Measurements from ENCODE around the gene UBE2U.
"Not testable (repeated sequence)": the region's sequence is repeated elsewhere in the genome, so short reads cannot be mapped to it uniquely, and the experiment has no call there.

The UBE2U gene

DNA sequence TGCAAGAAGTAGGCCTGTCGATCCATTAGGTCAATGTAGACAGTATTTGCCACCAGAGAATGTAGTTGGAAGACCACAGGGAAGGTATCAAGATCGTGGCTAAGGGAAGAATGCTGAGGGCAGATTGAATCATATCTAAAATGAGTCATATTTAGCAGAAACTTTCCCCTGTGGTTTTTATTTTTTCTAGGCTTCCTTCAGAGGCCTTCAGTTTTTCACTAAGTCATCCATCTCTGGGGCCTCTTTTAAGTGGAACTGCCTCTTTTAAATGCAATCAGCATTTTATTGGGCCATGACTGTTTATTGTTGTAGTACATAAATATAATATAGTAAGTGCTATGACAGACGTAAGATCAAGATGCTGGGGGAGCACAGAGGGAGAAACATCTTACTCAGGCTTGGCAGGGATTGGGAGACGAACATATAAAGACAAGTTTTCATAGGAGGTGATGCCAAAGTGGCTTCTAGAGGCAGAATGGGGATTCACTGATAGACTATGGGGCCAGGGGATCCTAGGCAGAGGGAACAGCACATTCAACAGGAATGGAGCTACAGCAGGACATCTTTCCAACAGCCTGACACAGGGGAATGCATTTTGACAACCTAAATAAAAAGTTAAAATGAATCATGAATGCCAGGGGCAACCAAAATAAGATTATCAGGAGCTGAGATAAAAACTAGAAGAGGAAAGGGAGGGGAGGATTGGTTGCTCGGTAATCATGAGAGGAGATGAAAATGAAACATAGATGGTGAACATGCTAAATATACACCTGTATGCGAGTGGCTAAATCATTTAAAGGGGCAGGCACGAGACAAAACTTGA, 20.1 kb downstream of the UBE2U start:
- peak overlapping the region; percentile 24 for H3K4me2 ChIP-seq (ENCODE audit: low read length)
- no peaks in the 10 kb centered on the region for H3K36me3 ChIP-seq (ENCODE audit: insufficient read depth, low read length)
- no peaks in the 10 kb centered on the region for H3K9me3 ChIP-seq (replicated peaks; ENCODE audit: low read length)
- no peak overlapping the region for H3K4me3 ChIP-seq (ENCODE audit: low read length)
- H3K4me1 ChIP-seq (ENCODE audit: control insufficient read depth, insufficient read depth, low read length), result peaks cover 26% of the 10 kb centered on the region
- H3K9ac ChIP-seq (ENCODE audit: low read depth, low read length), result peak overlapping the region; percentile 34
- H3K27me3 ChIP-seq (ENCODE audit: control insufficient read depth, insufficient read depth, low read length), result no peaks in the 10 kb centered on the region

- H3K27me3 ChIP-seq (ENCODE audit: control insufficient read depth, insufficient read depth, low read length); H3K4me2 ChIP-seq (ENCODE audit: low read length); H3K36me3 ChIP-seq (ENCODE audit: insufficient read depth, low read length); H3K4me3 ChIP-seq (ENCODE audit: low read length); H3K9me3 ChIP-seq (replicated peaks; ENCODE audit: low read length): not testable (repeated sequence)
- Histone ChIP-seq H3K9ac (ENCODE audit: low read depth, low read length) (peak overlapping the region; percentile 34), H3K4me1 (ENCODE audit: control insufficient read depth, insufficient read depth, low read length) (peaks cover 29% of the 10 kb centered on the region)
Measured at GRCh38 chr1:64224236-64224635, 20.8 kb downstream of the UBE2U start.

DNA sequence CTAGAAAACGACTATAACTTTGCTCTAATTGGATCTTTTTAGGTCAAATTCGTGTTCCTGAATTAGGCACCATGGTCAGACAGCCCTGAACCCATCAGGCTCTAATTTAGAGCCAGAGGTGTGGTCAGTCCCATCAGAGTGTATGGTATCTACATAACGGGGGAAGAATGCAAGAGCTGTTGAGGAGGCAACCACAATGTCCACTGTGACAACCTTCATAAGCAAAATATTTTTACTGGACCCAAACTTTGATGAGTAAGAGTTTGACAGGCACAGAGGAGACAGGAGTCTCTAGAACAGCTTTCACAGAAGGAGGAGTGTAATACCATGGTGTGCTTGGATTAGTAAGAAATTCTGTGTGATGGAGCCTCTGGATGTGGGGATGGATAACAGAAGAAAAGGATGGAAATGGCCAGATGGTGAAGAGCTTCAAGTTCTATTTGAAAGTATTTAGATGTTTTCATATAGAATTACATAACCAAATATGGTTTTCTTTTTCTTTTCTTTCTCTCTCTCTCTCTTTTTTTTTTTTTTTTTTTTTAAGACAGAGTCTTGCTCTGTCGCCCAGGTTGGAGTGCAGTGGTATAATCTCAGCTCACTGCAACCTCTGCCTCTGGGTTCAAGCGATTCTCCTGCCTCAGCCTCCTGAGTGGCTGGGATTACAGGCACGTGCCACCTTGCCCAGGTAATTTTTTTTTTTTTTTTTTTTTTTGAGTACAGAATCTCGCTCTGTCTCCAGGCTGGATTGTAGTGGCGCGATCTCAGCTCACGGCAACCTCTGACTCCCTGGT, 24.9 kb downstream of the UBE2U start:
- Histone ChIP-seq H3K9me3 (replicated peaks; ENCODE audit: low read length) (peaks cover 4% of the 10 kb centered on the region), H3K9ac (ENCODE audit: low read depth, low read length) (peak overlapping the region; percentile 31), H3K36me3 (ENCODE audit: insufficient read depth, low read length) (no peaks in the 10 kb centered on the region), H3K4me2 (ENCODE audit: low read length) (peak overlapping the region; percentile 2), H3K27me3 (ENCODE audit: control insufficient read depth, insufficient read depth, low read length) (no peaks in the 10 kb centered on the region), H3K4me1 (ENCODE audit: control insufficient read depth, insufficient read depth, low read length) (peaks cover 21% of the 10 kb centered on the region), H3K4me3 (ENCODE audit: low read length) (no peak overlapping the region)

DNA sequence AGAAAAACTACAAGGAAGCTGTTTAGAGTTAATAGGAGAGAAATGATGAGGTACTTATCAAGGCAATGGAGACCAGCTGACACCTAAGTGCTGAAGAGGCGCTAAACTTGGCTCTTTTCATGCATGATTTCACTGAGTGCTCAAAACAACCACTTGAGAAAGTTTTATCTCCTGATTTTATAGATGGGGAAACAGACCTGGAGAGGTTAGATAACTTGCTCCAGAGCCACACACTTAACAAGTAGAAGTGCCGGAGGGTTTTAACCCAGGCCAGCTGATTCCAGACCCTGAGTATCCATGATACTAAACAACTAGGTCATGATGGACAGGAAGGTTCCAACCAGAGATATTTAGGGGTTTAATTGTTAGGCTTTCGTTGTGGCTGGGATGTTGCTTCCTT, 25.9 kb downstream of the UBE2U start:
- H3K36me3 ChIP-seq (ENCODE audit: insufficient read depth, low read length), result no peaks in the 10 kb centered on the region
- H3K4me3 ChIP-seq (ENCODE audit: low read length), result no peak overlapping the region
- no peaks in the 10 kb centered on the region for H3K27me3 ChIP-seq (ENCODE audit: control insufficient read depth, insufficient read depth, low read length)
- no peak overlapping the region for H3K4me2 ChIP-seq (ENCODE audit: low read length)
- H3K4me1 ChIP-seq (ENCODE audit: control insufficient read depth, insufficient read depth, low read length), result peaks cover 11% of the 10 kb centered on the region
- no peak overlapping the region for H3K9ac ChIP-seq (ENCODE audit: low read depth, low read length)
- peaks cover 4% of the 10 kb centered on the region for H3K9me3 ChIP-seq (replicated peaks; ENCODE audit: low read length)

- Histone ChIP-seq H3K36me3 (ENCODE audit: insufficient read depth, low read length) (no peaks in the 10 kb centered on the region), H3K9me3 (replicated peaks; ENCODE audit: low read length) (peaks cover 4% of the 10 kb centered on the region), H3K27me3 (ENCODE audit: control insufficient read depth, insufficient read depth, low read length) (no peaks in the 10 kb centered on the region), H3K4me3 (ENCODE audit: low read length) (no peak overlapping the region), H3K9ac (ENCODE audit: low read depth, low read length) (no peak overlapping the region), H3K4me2 (ENCODE audit: low read length) (no peak overlapping the region), H3K4me1 (ENCODE audit: control insufficient read depth, insufficient read depth, low read length) (peaks cover 11% of the 10 kb centered on the region)
Measured at GRCh38 chr1:64231153-64231552, 27.7 kb downstream of the UBE2U start.

DNA sequence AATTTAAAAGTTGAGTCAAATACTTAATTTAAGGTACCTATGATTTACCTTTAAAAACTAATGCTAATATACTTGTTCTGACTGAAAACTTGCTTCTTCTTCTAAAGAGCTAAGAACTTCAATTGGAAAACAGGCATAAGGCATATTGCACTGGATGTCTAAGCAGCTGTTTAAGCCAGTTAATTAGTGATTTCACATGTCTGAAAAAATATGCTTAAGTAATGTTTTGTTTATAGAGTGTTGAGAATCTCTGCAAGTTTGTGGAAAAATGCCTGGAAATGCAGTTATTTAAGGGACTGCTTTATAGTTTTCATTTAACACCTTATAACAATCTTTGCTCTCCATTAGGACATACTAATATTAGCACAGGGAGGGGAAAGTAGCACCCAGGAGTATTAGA, 28.2 kb downstream of the UBE2U start:
- Histone ChIP-seq H3K9ac (ENCODE audit: low read depth, low read length) (no peak overlapping the region), H3K4me2 (ENCODE audit: low read length) (no peak overlapping the region)

DNA sequence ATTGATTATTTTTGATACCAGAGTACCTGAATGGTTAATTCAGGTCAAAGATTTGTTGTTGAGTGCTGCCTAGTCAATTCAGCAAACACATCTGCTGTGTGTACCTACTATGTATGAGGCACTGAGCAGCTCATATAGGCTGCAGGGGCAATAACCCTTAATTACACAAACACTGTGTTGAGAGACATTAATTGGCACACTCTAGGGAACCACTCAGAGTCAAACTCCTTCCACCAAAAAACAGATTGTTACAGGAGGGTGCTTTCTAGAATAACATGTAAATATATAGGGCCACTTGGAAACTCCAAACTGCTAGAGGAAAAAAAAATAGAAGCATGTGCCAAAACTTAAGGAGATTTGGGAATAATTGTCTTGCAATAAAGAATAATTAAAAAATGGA, 31.3 kb downstream of the UBE2U start:
- Histone ChIP-seq H3K4me3 (ENCODE audit: low read length) (no peak overlapping the region), H3K36me3 (ENCODE audit: insufficient read depth, low read length) (no peaks in the 10 kb centered on the region), H3K9ac (ENCODE audit: low read depth, low read length) (no peak overlapping the region), H3K9me3 (replicated peaks; ENCODE audit: low read length) (peaks cover 4% of the 10 kb centered on the region), H3K4me2 (ENCODE audit: low read length) (no peak overlapping the region), H3K27me3 (ENCODE audit: control insufficient read depth, insufficient read depth, low read length) (no peaks in the 10 kb centered on the region), H3K4me1 (ENCODE audit: control insufficient read depth, insufficient read depth, low read length) (no peaks in the 10 kb centered on the region)

More for the DNA sequence above, 28.2 kb downstream of the UBE2U start:
- Histone ChIP-seq H3K4me3 (ENCODE audit: low read length) (no peak overlapping the region), H3K9me3 (replicated peaks; ENCODE audit: low read length) (peaks cover 4% of the 10 kb centered on the region), H3K36me3 (ENCODE audit: insufficient read depth, low read length) (no peaks in the 10 kb centered on the region), H3K4me1 (ENCODE audit: control insufficient read depth, insufficient read depth, low read length) (peaks cover 11% of the 10 kb centered on the region), H3K27me3 (ENCODE audit: control insufficient read depth, insufficient read depth, low read length) (no peaks in the 10 kb centered on the region)

DNA sequence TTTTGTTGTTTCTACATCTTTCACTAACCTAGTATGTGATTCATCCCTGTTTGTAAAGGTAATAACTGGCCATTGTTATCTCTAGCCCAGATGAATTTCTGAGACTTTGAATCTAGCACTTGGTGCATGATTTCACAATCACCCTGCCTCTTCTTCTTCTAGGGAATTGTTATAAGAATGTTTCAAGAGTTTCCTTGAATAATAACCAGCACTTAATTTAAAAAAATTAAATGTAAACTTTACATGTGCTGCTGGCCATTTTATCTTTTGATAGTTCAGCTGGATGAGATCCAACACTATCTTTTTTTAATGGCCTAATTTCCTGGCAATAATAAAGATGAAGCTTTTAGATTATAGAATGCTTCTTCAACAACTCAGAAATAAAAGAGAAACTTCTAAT, 31.8 kb downstream of the UBE2U start:
- Histone ChIP-seq H3K27me3 (ENCODE audit: control insufficient read depth, insufficient read depth, low read length) (no peaks in the 10 kb centered on the region), H3K4me2 (ENCODE audit: low read length) (no peak overlapping the region), H3K4me1 (ENCODE audit: control insufficient read depth, insufficient read depth, low read length) (no peaks in the 10 kb centered on the region), H3K36me3 (ENCODE audit: insufficient read depth, low read length) (no peaks in the 10 kb centered on the region), H3K9ac (ENCODE audit: low read depth, low read length) (no peak overlapping the region), H3K9me3 (replicated peaks; ENCODE audit: low read length) (peaks cover 4% of the 10 kb centered on the region), H3K4me3 (ENCODE audit: low read length) (no peak overlapping the region)

DNA sequence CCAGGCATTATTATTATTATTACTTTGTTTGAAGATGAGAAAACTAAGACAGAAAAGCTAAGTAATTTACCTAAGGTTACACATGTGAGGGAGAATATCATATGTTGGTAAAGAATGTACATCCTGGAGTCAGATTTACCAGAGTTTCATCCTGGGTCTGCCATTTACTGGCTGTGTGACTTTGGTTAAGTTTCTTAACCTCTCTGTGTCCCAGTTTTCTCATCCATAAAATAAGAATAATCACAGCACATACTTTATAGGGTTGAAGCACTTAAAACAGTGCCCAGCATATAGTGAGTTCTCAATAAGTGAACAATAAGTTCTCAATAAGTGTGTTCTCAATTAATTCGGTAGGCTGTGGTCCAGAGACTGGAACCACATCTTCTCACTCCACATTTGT, 32.5 kb downstream of the UBE2U start:
- no peaks in the 10 kb centered on the region for H3K27me3 ChIP-seq (ENCODE audit: control insufficient read depth, insufficient read depth, low read length)
- no peak overlapping the region for H3K9ac ChIP-seq (ENCODE audit: low read depth, low read length)
- no peak overlapping the region for H3K4me2 ChIP-seq (ENCODE audit: low read length)
- no peak overlapping the region for H3K4me3 ChIP-seq (ENCODE audit: low read length)
- no peaks in the 10 kb centered on the region for H3K36me3 ChIP-seq (ENCODE audit: insufficient read depth, low read length)
- no peaks in the 10 kb centered on the region for H3K4me1 ChIP-seq (ENCODE audit: control insufficient read depth, insufficient read depth, low read length)
- peaks cover 4% of the 10 kb centered on the region for H3K9me3 ChIP-seq (replicated peaks; ENCODE audit: low read length)

GRCh38 chr1:64236541-64236954, 33.1 kb downstream of the UBE2U start:
- Histone ChIP-seq H3K9me3 (replicated peaks; ENCODE audit: low read length) (no peaks in the 10 kb centered on the region), H3K4me1 (ENCODE audit: control insufficient read depth, insufficient read depth, low read length) (no peaks in the 10 kb centered on the region), H3K4me3 (ENCODE audit: low read length) (no peak overlapping the region), H3K27me3 (ENCODE audit: control insufficient read depth, insufficient read depth, low read length) (no peaks in the 10 kb centered on the region), H3K36me3 (ENCODE audit: insufficient read depth, low read length) (no peaks in the 10 kb centered on the region), H3K9ac (ENCODE audit: low read depth, low read length) (no peak overlapping the region), H3K4me2 (ENCODE audit: low read length) (no peak overlapping the region)

DNA sequence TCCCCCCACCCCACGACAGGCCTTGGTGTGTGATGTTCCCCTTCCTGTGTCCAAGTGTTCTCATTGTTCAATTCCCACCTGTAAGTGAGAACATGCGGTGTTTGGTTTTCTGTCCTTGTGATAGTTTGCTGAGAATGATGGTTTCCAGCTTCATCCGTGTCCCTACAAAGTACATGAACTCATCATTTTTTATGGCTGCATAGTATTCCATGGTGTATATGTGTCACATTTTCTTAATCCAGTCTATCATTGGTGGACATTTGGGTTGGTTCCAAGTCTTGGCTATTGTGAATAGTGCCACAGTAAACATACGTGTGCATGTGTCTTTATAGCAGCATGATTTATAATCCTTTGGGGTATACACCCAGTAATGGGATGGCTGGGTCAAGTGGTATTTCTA, 36.1 kb downstream of the UBE2U start:
- not testable (repeated sequence) for H3K27me3 ChIP-seq (ENCODE audit: control insufficient read depth, insufficient read depth, low read length); H3K36me3 ChIP-seq (ENCODE audit: insufficient read depth, low read length); H3K9me3 ChIP-seq (replicated peaks; ENCODE audit: low read length); H3K4me2 ChIP-seq (ENCODE audit: low read length); H3K9ac ChIP-seq (ENCODE audit: low read depth, low read length); H3K4me3 ChIP-seq (ENCODE audit: low read length)
- H3K4me1 ChIP-seq (ENCODE audit: control insufficient read depth, insufficient read depth, low read length), result peaks cover 12% of the 10 kb centered on the region

All from skeletal muscle satellite cell (primary cell).